ENCODE measurements around the gene OR2T1. TPM values are rescaled to one million over a fixed set of nuclear protein-coding genes. Genes with fewer than 3 reads are reported as not detected.
"Not testable (repeated sequence)": the region's sequence is repeated elsewhere in the genome, so short reads cannot be mapped to it uniquely, and the experiment has no call there.

Gene OR2T1, protein sequence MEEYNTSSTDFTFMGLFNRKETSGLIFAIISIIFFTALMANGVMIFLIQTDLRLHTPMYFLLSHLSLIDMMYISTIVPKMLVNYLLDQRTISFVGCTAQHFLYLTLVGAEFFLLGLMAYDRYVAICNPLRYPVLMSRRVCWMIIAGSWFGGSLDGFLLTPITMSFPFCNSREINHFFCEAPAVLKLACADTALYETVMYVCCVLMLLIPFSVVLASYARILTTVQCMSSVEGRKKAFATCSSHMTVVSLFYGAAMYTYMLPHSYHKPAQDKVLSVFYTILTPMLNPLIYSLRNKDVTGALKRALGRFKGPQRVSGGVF
- total RNA-seq: not detected

DNA sequence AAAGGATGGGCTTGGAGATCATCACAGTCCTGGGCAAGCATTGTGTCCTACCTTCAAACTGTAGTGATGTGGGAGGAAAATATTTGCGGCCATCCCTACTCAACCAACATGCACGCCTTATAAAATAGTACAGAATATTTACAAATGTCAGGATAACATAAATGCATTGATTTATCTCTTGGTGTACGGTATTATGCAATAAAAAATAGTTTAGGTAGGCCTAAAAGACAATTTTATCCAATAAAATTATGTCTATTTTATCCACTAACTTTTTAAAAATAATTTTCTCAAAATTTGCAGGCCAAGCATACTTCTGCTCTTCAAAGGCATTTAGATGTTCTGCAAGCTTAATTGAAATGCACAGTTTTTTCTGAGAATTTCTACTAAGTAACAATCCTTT lies at the start of gene OR2T1:
Gene OR2T1 (plus strand): TSS at position 301 of the 400 bp plus-strand sequence. CDS start 3,100 bp downstream, outside the sequence.
- CTCF ChIA-PET: no interaction called here
- POLR2A ChIA-PET: no interaction called here

DNA sequence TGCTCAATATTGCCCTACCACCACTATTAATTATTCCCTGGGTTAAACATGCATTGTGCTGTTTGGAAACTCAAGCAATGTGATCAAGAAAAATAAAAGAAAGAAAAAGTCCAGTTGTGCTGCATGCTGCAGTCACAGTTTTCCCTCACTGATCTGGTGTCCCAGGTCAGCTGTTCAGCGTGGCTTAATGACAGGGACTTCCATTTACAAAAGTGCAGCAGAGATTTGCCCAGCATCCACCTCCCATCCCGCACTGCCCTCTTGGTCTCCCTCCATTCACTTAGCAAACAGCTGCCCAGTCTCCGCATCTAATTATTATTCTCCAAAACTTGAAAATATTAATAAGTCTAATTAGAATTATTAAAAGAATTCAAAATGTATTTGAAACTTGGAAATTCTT lies 43.4 kb upstream of the OR2T1 start:
- CTCF ChIA-PET: no interaction called here
- POLR2A ChIA-PET: no interaction called here

DNA sequence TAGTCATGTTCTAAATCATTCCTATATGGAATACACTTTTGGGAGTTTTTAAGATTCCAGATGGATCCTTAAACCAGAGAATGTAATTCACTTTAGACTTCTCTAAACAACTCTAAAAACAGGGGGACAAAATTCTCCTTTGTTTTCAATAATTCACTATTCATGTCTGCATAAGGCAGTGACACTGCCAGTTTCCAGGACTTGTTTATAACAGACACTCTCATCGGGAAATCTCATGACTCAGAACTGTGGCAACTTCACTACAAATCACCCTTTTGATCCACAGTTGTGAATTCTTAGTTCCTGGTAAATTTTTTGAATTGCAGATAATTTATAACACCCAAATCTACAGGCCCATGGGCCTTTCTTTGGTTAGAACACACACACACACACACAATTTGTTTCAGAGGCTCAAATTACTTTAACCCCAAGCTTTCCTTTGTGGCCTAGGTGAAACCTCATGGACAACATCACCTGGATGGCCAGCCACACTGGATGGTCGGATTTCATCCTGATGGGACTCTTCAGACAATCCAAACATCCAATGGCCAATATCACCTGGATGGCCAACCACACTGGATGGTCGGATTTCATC lies 41.6 kb upstream of the OR2T1 start, which contains the start of gene OR2T4:
Gene OR2T4 (plus strand): TSS at position 545 of the 595 bp plus-strand sequence. CDS start 0 bp downstream, at position 545.
- CTCF ChIA-PET: no interaction called here
- POLR2A ChIA-PET: no interaction called here

DNA sequence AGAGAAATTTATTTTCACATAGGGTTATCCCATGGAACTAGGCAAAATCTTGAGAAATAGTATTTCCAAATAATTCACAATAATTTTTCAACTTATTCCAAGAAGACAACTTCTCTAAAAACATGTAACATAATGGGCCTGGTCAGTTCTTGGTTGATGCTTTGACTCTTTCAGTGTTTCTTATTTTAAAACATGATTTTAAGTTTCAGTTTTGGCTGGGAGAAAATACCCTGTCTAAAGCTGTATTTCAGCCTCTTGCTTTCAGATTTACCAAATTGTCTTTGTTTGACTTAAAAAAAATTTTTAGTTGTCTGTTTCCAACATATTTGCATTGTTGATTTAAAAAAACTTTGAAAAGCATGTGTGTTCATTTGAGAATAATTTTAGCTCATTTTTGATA lies 36.2 kb upstream of the OR2T1 start:
- POLR2A ChIA-PET: no interaction called here
- CTCF ChIA-PET: no interaction called here

DNA sequence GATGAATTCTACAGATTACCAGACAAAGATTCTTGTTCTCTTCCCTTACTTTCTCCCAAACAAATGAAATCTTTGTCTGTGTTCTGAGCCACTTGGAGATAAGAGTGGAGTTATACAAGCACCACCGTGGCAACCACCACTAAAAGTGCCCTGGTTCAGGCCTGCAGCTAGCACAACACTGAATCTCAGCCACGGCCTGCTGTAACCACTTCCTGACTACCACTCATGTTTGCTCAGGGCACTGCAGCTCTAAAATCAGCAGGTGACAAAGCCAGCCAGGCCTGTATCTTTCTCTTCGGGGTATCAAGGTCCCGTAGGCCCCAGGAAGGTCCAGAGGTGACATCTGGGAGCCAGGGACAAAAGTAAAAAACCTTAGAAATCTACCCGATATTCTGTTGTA lies 30.5 kb upstream of the OR2T1 start:
- ChIA-PET CTCF (no interaction called here), POLR2A (no interaction called here)

DNA sequence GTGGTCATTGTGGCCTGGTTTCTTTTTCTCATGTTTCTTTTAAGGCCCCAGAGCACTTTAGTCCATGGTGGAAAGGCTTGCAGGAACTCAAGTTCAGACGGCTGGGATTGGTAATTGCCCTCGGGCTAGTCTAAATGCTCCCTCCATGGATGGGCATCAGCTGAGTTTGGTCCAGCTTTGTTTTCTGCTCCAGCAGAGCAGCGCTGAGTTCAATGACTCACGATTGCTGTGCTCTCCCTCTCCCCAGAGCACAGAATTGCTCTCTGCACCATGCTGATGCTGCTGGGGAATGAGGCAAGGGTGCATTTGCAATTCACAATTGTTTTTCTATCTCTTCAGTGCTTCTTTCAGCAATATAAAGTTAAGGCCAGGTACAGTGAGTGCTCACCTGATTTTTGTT lies 29.1 kb upstream of the OR2T1 start:
- POLR2A ChIA-PET: no interaction called here

DNA sequence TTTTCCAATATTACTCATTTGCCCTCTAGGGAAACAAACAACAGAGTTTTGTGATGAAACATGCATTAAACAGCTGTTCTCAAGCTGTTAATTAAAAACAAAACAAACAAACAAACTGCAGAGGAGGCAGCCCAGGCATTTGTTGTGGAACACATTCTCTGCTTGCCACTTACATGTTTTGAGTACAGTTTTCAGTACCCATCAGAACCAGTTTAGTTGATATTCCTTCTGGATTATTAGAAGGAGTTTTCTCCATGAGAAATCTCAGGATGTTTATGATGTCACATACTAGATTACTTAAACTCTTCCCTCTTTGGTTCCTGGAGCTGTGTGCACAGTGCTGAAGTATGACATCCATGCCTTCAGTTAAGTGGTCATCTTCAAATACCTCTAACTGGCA lies 27.4 kb upstream of the OR2T1 start, which contains the start of gene OR2T6:
Gene OR2T6 (plus strand): TSS at position 301 of the 400 bp plus-strand sequence. CDS start 11,863 bp downstream, outside the sequence.
- POLR2A ChIA-PET: no interaction called here
- CTCF ChIA-PET: no interaction called here

More for the DNA sequence above, 29.1 kb upstream of the OR2T1 start:
- CTCF ChIA-PET: no interaction called here

DNA sequence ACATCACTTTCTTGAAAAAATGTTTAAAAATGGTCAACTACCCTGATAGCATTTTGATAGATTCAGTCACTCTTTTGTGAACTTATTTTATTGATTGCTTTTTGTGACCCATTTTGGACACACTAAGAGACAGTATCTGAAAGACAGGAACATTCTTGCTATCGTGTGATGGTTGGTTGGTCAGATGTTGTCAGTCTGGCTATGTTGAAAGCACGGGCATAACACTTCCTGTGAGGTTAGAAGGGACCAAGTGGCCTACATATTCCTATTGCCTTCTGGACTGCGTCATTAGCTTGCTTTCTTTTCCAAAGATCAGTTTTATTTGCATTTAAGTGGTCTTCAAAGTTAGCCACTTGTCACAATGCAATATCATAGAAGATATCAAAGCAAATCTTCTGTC lies 25.9 kb upstream of the OR2T1 start:
- CTCF ChIA-PET: no interaction called here

DNA sequence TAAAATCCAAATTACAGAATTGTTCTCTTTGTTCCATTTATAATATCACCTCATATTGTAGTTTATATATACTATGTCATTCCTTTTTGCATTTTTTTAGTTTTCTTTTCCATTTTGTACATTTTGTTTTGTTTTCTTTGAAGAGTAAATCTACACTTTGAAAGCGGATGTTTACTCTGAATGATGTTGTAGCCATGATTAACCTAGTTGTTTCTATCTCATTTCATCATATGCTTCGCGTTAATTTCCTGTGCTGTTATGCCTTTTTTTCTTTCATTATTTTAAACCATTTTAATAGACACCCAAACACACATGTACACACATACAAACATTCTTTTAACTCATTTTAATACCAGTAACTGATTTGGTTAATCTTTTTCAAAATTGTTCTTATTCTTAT lies 22.0 kb upstream of the OR2T1 start:
- POLR2A ChIA-PET: no interaction called here
- CTCF ChIA-PET: no interaction called here

More for the DNA sequence above, 25.9 kb upstream of the OR2T1 start:
- POLR2A ChIA-PET: no interaction called here

DNA sequence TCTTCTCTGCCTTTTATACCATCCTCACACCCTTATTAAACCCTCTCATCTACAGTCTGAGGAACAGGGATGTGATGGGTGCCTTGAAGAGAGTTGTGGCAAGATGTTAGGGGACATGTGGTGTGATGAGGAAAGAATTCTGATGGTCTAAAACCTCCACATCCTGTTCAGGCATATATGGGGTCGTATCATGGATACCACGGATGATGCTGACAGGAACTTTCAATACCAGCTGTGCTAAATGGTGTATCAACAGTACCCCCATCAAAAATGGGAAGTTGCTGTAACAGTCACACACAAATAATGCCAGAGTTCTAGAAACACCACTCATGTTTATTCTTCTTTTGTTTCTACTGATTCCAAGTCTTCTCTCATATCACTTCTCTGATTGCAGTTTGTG lies 14.4 kb upstream of the OR2T1 start:
- CTCF ChIA-PET: no interaction called here
- POLR2A ChIA-PET: no interaction called here

DNA sequence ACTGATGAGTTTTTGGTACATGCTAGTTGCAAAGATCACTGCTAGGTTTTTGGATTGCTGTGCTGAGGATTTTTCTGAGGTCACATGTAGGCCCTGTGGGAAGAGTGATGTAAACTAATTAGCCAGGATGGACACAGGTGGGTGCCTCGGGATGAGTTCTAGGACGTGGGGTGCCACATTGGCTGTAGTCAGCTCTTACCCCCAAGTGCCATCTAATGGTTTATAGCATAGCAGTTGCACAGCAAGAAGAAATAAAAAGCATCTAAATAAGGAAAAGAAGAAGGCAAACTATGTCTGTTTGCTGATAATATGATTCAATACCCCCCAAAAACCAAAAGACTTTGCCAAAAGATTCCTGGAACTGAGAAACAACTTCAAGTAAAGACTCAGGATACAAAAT lies 9.8 kb upstream of the OR2T1 start:
- ChIA-PET CTCF (no interaction called here), POLR2A (no interaction called here)

DNA sequence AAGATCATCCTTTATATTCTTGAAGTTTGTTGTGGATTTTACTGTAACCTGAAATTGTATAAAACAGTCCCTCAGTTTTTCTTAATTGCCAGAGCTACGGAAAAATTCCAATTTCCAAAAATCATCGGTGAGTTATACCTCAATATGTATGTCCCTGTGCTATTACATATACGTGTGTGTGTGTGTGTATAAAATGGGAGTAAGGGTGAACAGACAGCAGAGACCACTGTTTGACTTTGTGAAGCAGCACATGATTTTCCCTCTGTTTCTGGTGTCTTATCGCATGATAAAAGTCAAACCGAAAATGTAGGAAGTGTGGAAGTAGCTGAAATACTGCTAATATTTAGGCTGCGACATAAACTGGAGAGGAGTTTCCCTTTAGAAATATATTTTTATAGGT lies 1.2 kb downstream of the OR2T1 start:
- POLR2A ChIA-PET: no interaction called here

DNA sequence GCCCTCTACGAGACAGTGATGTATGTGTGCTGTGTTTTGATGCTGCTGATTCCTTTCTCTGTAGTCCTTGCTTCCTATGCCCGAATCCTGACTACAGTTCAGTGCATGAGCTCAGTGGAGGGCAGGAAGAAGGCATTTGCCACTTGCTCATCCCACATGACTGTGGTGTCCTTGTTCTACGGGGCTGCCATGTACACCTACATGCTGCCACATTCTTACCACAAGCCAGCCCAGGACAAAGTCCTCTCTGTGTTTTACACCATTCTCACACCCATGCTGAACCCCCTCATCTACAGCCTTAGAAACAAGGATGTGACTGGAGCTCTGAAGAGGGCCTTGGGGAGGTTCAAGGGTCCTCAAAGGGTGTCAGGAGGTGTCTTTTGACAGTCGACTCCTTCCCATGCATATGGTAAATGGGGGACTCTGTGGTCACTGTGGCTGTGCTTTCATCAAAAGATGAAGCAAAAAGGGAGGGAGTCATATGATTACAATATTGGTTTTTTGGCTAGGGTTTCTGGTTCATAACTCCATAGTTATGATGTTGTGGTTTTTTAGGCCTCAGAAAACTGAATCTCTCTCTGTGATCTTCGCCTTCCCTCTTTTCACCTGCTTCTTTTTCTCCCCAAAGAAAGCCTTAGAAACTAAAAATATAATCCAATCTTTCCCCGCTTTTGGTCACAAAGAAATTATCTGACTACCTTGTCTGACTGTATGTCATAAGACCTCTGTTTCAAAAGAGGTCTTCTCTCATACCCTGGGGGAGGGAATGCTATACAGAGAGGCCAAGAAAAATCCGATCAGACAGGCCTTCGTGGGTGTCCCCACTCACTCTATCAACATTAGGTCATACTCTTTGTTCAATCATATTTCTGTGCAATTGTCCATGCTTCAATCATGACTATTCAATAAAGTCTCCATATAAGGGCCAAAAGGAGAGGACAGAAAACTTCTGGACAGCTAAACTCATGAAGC lies 4.2 kb downstream of the OR2T1 start:
- POLR2A ChIA-PET: no interaction called here

More for the DNA sequence above, 1.2 kb downstream of the OR2T1 start:
- CTCF ChIA-PET: no interaction called here

DNA sequence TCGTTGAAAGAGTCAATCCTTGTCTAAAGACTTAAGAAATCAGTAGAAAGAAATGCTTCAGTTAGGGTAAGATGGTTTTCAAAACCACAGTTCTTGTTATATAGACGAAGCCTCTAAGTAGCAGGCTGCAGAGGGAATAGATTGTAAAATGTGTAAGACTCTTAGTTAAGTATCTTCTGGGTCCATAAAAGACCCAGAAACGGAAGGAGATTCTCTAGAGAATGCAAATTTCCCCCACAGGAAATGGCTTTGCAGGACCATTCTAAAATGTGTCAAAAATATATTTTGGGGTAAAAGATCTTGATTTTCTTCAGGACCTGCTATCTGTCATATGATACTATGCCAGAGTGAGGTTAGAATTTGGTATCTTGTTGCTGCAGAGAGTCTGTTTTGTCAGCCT lies 13.4 kb downstream of the OR2T1 start:
- ChIA-PET POLR2A (no interaction called here), CTCF (no interaction called here)

More for the DNA sequence above, 4.2 kb downstream of the OR2T1 start:
- CTCF ChIA-PET: no interaction called here

DNA sequence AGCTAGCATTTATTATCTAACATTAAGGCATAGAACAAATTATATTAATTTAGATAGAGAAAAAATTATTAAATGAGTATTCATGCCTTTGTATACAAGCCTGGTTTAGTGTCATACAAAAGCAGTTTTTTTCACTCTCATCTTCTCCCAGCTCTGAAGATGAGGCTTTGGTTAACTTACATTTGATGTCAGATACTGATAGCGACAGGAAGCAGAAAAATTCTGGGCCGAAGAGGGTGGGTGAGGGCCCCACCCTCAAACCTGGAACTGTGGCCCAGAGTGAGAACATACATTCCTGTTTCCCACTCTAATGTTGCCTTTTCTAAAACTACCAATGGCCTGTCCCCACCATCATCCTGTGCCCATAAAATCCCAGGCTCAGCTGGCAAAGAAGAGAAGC lies 15.0 kb downstream of the OR2T1 start:
- CTCF ChIA-PET: no interaction called here
- POLR2A ChIA-PET: no interaction called here

DNA sequence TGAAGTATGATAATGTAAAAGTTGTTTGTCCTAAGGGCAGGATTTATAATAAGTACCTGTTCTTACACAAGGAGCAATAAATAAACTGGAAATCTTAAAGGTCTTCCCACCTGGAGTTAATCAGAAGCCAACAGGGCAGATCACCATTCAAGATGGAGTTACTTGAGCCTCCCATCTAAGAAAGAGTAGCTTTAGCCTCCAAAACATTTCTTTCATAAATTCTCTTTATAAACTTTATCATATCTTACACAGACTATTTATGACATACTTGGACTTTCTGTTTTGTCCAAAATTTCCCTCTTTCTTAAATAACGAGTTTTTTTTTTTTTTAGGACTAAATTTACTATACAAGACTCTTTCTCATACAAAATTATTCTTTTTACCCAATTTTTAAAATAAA lies 18.5 kb downstream of the OR2T1 start:
- CTCF ChIA-PET: no interaction called here
- POLR2A ChIA-PET: no interaction called here

DNA sequence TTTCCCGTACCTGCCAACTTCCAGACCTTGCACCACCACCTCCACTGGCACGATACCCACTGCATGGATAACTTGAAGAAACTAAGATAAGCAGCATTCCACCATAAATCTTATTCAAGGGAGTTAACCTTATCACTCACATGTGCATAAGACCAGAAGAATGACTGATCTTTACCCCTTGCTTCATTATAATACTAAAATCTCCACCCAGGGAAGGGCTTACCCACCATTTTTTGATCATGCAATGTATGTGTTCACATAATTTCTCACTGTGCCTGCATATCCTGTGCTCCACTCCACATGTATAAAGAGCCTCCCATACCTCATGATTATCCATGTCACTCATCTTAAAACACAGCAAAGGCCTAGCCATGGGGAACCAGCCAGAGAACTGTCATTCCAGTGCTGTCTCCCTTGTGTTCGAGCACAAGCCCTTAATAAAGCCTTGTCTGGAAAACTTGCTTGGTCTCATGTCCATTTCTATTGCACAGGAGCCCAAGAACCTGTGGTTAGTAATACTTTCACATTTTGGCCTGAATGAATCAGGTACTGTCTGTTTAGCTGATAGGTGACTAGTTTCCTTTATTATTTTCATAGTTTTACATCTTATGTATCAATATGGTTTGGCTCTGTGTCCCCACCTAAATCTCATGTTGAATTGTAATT lies 24.8 kb downstream of the OR2T1 start:
- CTCF ChIA-PET, POLR2A ChIA-PET: not testable (repeated sequence)

DNA sequence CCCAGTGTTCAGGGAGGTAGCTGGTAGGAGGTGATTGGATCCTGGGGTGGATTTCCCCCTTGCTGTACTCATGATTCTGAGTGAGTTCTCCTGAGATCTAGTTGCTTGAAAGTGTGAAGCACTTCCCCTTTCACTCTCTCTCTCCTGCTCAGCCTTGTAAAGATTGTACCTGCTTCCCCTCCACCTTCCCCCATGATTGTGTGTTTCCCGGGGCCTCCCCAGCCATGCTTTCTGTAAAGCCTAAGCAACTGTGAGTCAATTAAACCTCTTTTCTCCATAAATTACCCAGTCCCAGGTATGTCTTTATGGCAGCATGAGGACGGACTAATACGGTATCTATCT lies 25.3 kb downstream of the OR2T1 start:
- CTCF ChIA-PET, POLR2A ChIA-PET: not testable (repeated sequence)

DNA sequence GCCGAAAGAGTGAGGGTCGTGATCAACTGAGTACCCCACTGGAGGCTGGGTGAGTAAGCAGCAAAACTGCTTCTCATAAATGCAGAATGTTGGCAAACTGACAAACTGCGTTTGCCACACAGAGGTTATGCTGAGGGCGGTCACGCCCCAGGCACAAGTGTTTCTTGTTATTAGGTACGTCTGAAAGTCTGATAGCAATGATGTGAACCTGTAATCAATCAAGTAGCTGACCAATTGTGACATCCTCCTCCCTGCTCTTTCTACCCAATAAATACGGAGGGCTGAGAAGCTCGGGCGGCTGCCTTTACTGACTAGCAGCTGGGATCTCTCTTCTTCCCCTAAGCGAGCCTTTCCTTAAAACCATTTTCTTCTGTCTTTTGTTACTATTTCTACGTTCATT lies 28.8 kb downstream of the OR2T1 start:
- POLR2A ChIA-PET, CTCF ChIA-PET: not testable (repeated sequence)

DNA sequence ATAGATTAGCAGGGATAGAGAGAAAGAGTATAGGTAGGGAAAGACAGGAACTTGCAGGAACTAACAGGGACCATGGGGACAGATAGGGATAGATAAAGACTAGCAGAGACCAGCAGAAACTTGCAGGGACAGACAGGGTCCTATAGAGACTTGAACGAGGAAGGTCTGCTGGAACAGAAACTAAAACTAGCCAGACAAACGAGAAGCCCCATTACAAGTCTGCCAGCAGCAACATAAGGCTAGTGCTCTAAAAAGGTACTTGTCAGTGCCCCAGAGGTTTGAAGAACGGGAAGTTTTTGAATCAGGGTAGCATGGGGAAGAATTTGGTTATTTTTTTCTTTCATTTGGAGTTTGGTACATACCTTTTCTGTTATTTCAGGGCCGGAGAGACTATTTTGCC lies 29.4 kb downstream of the OR2T1 start:
- CTCF ChIA-PET, POLR2A ChIA-PET: not testable (repeated sequence)

Data from activated CD8-positive, alpha-beta memory T cell treated with anti-CD3 and anti-CD28 coated beads for 36 hours (primary cell).